ENCODE results near the gene SFXN5. TPM values are rescaled to one million over a fixed set of nuclear protein-coding genes. Genes with fewer than 3 reads are reported as not detected.
A peak's percentile ranks its signal among the peaks of the same experiment; 100 is the strongest.

The SFXN5 gene
- total and polyA plus RNA-seq, 2 of the 8 experiments (the other 6 are each of a cell fraction or from before 2014, with no cell fraction given) = 29.3 to 33.1 TPM

DNA sequence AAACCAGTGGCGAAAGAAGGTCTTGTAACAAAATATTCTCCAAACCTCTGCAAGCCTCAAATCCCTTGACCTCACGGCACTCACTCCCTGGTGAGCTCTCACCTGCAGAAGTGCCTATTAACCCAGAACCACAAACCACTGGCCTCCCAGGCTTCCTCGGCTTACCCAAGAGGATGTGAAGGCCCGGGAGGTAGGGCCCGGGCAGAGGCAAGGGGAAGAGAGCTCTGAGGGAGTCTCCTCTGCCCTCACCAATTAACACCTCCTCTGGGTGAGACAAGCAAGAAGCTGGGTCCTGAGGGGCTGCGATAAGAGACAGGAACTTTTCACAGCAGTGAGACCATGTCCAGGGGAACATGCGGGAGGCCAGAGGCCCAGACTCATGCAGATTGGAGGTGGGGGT is 100.5 kb downstream of the SFXN5 start:
- no peak overlapping the region for H4K91ac ChIP-seq (replicated peaks; ENCODE audit: insufficient read length, low read length)
- ChIA-PET POLR2A (ENCODE audit: partially characterized antibody) (interaction anchor here (1.3 kb wide), 1 partner anchor 34 kb away, joined by 3 read pairs; no protein-coding TSS in a partner anchor), CTCF (ENCODE audit: partially characterized antibody) (interaction anchor here (0.6 to 11.9 kb wide), 18 partner anchors 8 to 206 kb away, joined by 3 to 166 read pairs (median 4); no protein-coding TSS in a partner anchor)
- H4K8ac ChIP-seq (ENCODE audit: extremely low read depth, insufficient read depth, low read length) = no peak overlapping the region
- H2BK120ac ChIP-seq (replicated peaks; ENCODE audit: low read depth, low read length) = no peak overlapping the region
- WGBS, 2 experiments (ENCODE audit: extremely low coverage in 1 of 2, insufficient coverage in 1 of 2, insufficient read length in 1 of 2, insufficient replicate concordance in 2 of 2, low coverage in 1 of 2, low lambda C conversion rate in 2 of 2, missing lambda C conversion rate in 1 of 2) = 87% methylated on average over 7 of the region's 7 CpGs; no CpG with 5 or more reads in 1 of the 2 experiments
- H2AFZ ChIP-seq (ENCODE audit: low read length) = no peak overlapping the region
- no peak overlapping the region for H3K4me3 ChIP-seq (ENCODE audit: extremely low read depth in 1 of 4, insufficient read depth in 2 of 4, low read depth in 3 of 4, low read length in 4 of 4)
- H3K27ac ChIP-seq (ENCODE audit: low read depth, low read length) = no peak overlapping the region
- no peak overlapping the region for H3K56ac ChIP-seq (replicated peaks; ENCODE audit: insufficient read length, low read depth, low read length)
- no peak overlapping the region for H3K23ac ChIP-seq (ENCODE audit: insufficient read length)
- no peaks in the 10 kb centered on the region; a peak in 1 of 7 replicates for H3K27me3 ChIP-seq (replicated peaks in 1 of 4; ENCODE audit: control insufficient read depth in 3 of 4, extremely low read depth in 1 of 4, insufficient read depth in 3 of 4, low read length in 3 of 4)
- H2BK20ac ChIP-seq (ENCODE audit: low read length) = no peak overlapping the region
- peak overlapping the region; percentile 94; the same call in 1 of the 2 replicates for H2BK12ac ChIP-seq (ENCODE audit: low read depth, low read length)
- H3K9me3 ChIP-seq (ENCODE audit: insufficient read depth in 2 of 2, low read depth in 1 of 2, low read length in 1 of 2) = no peaks in the 10 kb centered on the region
- no peaks in the 10 kb centered on the region for H3K36me3 ChIP-seq (ENCODE audit: control insufficient read depth in 2 of 4, insufficient read depth in 4 of 4, low read length in 3 of 4)
- H4K20me1 ChIP-seq (replicated peaks in 1 of 2; ENCODE audit: control insufficient read depth in 1 of 2, insufficient read depth in 2 of 2, low read length in 2 of 2) = no peaks in the 10 kb centered on the region
- no peaks in the 10 kb centered on the region for H3K79me1 ChIP-seq (ENCODE audit: low read depth, low read length)
- no peak overlapping the region for H3K9ac ChIP-seq (replicated peaks in 1 of 4; ENCODE audit: extremely low read depth in 1 of 4, low read depth in 3 of 4, low read length in 3 of 4)
- DNase-seq (ENCODE audit: low read depth in 1 of 2, low spot score in 2 of 2) = no peak
- no peak overlapping the region for H4K5ac ChIP-seq (ENCODE audit: insufficient read length, low read depth, low read length)
- H2BK5ac ChIP-seq (ENCODE audit: low read depth, low read length) = no peak overlapping the region
- H3K79me2 ChIP-seq (ENCODE audit: control insufficient read depth in 1 of 2, insufficient read depth in 2 of 2, low read length in 2 of 2) = no peaks in the 10 kb centered on the region
- no peak overlapping the region for H3K18ac ChIP-seq (ENCODE audit: extremely low read depth, low read length)
- no peak overlapping the region for H3K4ac ChIP-seq (replicated peaks; ENCODE audit: insufficient read length, low read depth, low read length)
- H2BK15ac ChIP-seq (ENCODE audit: low read length) = no peak overlapping the region
- no peak overlapping the region for H2AK5ac ChIP-seq (ENCODE audit: low read depth, low read length)
- no peak for FAIRE-seq
- no peaks in the 10 kb centered on the region for H3K23me2 ChIP-seq (ENCODE audit: low read depth, low read length)
- H3K4me2 ChIP-seq (ENCODE audit: insufficient read depth in 1 of 2, low read depth in 2 of 2, low read length in 2 of 2) = no peak overlapping the region
- H3K14ac ChIP-seq (ENCODE audit: insufficient read length) = no peak overlapping the region
- peaks cover 5 to 21% (median 17%) of the 10 kb centered on the region in 4 experiments for H3K4me1 ChIP-seq (replicated peaks in 1 of 4; ENCODE audit: control insufficient read depth in 3 of 4, insufficient read depth in 4 of 4, low read length in 3 of 4)
- no peak for TF ChIP-seq EP300 (IDR thresholded peaks at IDR 0.05; ENCODE audit: borderline replicate concordance in 1 of 2, low read depth in 2 of 2, low read length in 2 of 2)
- no peak for TF ChIP-seq SRF (IDR thresholded peaks at IDR 0.05; ENCODE audit: low read depth, low read length)
- TF ChIP-seq EGR1 (IDR thresholded peaks at IDR 0.05; ENCODE audit: borderline replicate concordance, low read depth, low read length) = no peak
- no peak for TF ChIP-seq RAD21 (IDR thresholded peaks at IDR 0.05 in 1 of 2, conservative IDR thresholded peaks at IDR 0.05 in 1 of 2; ENCODE audit: low read depth in 2 of 2, low read length in 2 of 2)
- no peak for TF ChIP-seq TBP (IDR thresholded peaks at IDR 0.05; ENCODE audit: low read depth, low read length)
- TF ChIP-seq BRCA1 (IDR thresholded peaks at IDR 0.05; ENCODE audit: low read depth, low read length) = no peak
